H9 (cell line): Measurements from ENCODE around the gene SMARCAL1. TPM values are rescaled to one million over a fixed set of nuclear protein-coding genes. Genes with fewer than 3 reads are reported as not detected.

ENCODE experiments used
- DNase-seq: peaks from one replicate; pipeline ENCODE4 v3.0.0-alpha.2; 2017
- H2AFZ ChIP-seq: one replicate; pipeline ENCODE4 v1.6.1; 2013; ENCODE audit warnings: mild to moderate bottlenecking, low read length, control low read depth, moderate library complexity
- H2AK5ac ChIP-seq: 2 replicates; pipeline ENCODE4 v1.6.1; 2013; ENCODE audit warnings: low read length, control low read depth, mixed read lengths; ENCODE audit not compliant: insufficient read length
- H2BK120ac ChIP-seq: one replicate; pipeline ENCODE4 v1.6.1; 2013; ENCODE audit warnings: low read depth, mild to moderate bottlenecking, low read length, control low read depth, inconsistent platforms; ENCODE audit not compliant: poor library complexity, severe bottlenecking
- H2BK12ac ChIP-seq: 2 replicates; pipeline ENCODE4 v1.6.1; 2013; ENCODE audit warnings: low read length, control low read depth, mixed read lengths, low read depth; ENCODE audit not compliant: insufficient read length
- H2BK15ac ChIP-seq: 2 replicates; pipeline ENCODE4 v1.6.1; 2013; ENCODE audit warnings: low read depth, low read length, control low read depth
- H2BK20ac ChIP-seq: one replicate; pipeline ENCODE4 v1.6.1; 2013; ENCODE audit warnings: low read depth, mild to moderate bottlenecking, low read length, control low read depth, inconsistent platforms; ENCODE audit not compliant: poor library complexity, severe bottlenecking
- H2BK5ac ChIP-seq: 2 replicates; pipeline ENCODE4 v1.6.1; 2013; ENCODE audit warnings: low read length, control low read depth, mixed read lengths; ENCODE audit not compliant: insufficient read length
- H3K14ac ChIP-seq: 2 replicates; pipeline ENCODE4 v1.6.1; 2013; ENCODE audit warnings: low read length, control low read depth; ENCODE audit not compliant: insufficient read depth
- H3K18ac ChIP-seq: 2 replicates; pipeline ENCODE4 v1.6.1; 2013; ENCODE audit warnings: low read depth, mild to moderate bottlenecking, mixed read lengths, low read length, control low read depth; ENCODE audit not compliant: insufficient read length
- H3K23ac ChIP-seq: 2 replicates; pipeline ENCODE4 v1.6.1; 2013; ENCODE audit warnings: low read length, control low read depth, mixed read lengths, low read depth; ENCODE audit not compliant: insufficient read length
- H3K23me2 ChIP-seq: 2 replicates; pipeline ENCODE4 v1.6.1; 2013; ENCODE audit warnings: low read depth, mild to moderate bottlenecking, mixed read lengths, low read length, control low read depth; ENCODE audit not compliant: insufficient read length, poor library complexity, severe bottlenecking
- H3K27ac ChIP-seq: 2 replicates; pipeline ENCODE4 v1.5.1; 2013; ENCODE audit warnings: low read length, control low read depth, mixed read lengths, low read depth; ENCODE audit not compliant: insufficient read length
- H3K27me3 ChIP-seq: 2 replicates; pipeline ENCODE4 v1.6.1; 2013; ENCODE audit warnings: low read length, control low read depth, inconsistent platforms; ENCODE audit not compliant: insufficient read depth
- H3K4ac ChIP-seq: 2 replicates; pipeline ENCODE4 v1.6.1; 2013; ENCODE audit warnings: low read depth, mild to moderate bottlenecking, control low read depth, inconsistent platforms, low read length, moderate library complexity
- H3K4me1 ChIP-seq: 2 replicates; pipeline ENCODE4 v1.6.1; 2013; ENCODE audit warnings: low read length, control low read depth, inconsistent platforms; ENCODE audit not compliant: insufficient read depth
- H3K4me2 ChIP-seq: 2 replicates; pipeline ENCODE4 v1.6.1; 2013; ENCODE audit warnings: low read length, control low read depth, mixed read lengths; ENCODE audit not compliant: insufficient read length, insufficient read depth
- H3K56ac ChIP-seq: 2 replicates; pipeline ENCODE4 v1.6.1; 2013; ENCODE audit warnings: low read depth, mild to moderate bottlenecking, mixed read lengths, low read length, control low read depth; ENCODE audit not compliant: insufficient read length
- H3K79me1 ChIP-seq: 2 replicates; pipeline ENCODE4 v1.6.1; 2013; ENCODE audit warnings: low read depth, mild to moderate bottlenecking, moderate library complexity, low read length, control low read depth, inconsistent platforms; ENCODE audit not compliant: insufficient read depth, poor library complexity, severe bottlenecking
- H3K79me2 ChIP-seq: 2 replicates; pipeline ENCODE4 v1.6.1; 2013; ENCODE audit warnings: low read length, control low read depth, inconsistent platforms; ENCODE audit not compliant: insufficient read depth
- H3K9ac ChIP-seq: 2 replicates; pipeline ENCODE4 v1.6.1; 2013; ENCODE audit warnings: low read length, control low read depth, mixed read lengths; ENCODE audit not compliant: insufficient read length; ENCODE audit errors: extremely low read depth
- H3K9me3 ChIP-seq: one replicate; pipeline ENCODE4 v1.6.1; 2013; ENCODE audit warnings: low read depth, low read length, inconsistent platforms; ENCODE audit not compliant: control insufficient read depth
- H3T11ph ChIP-seq: one replicate; pipeline ENCODE4 v1.6.1; 2013; ENCODE audit warnings: mild to moderate bottlenecking, low read length, control low read depth, inconsistent platforms
- H4K20me1 ChIP-seq: one replicate; pipeline ENCODE4 v1.6.1; 2013; ENCODE audit not compliant: control insufficient read depth, insufficient read length, insufficient read depth
- H4K5ac ChIP-seq: 2 replicates; pipeline ENCODE4 v1.6.1; 2013; ENCODE audit warnings: low read depth, mild to moderate bottlenecking, mixed read lengths, low read length, control low read depth; ENCODE audit not compliant: insufficient read length
- H4K8ac ChIP-seq: replicated peaks from 2 replicates; pipeline ENCODE4 v1.6.1; 2013; ENCODE audit warnings: low read length, control low read depth, mixed read lengths, low read depth; ENCODE audit not compliant: insufficient read length
- H4K91ac ChIP-seq: 2 replicates; pipeline ENCODE4 v1.6.1; 2013; ENCODE audit warnings: low read depth, mild to moderate bottlenecking, moderate library complexity, mixed read lengths, low read length, control low read depth; ENCODE audit not compliant: insufficient read length
- H3K27ac Mint-ChIP-seq, 3 experiments: 2 replicates in 2 of 3; 3 replicates in 1 of 3; pipeline ENCODE4 v1.8.0; 2020 to 2021; ENCODE audit warnings: mixed read lengths in 3 of 3, mild to moderate bottlenecking in 1 of 3, moderate library complexity in 1 of 3
- H3K27me3 Mint-ChIP-seq: 2 replicates; pipeline ENCODE4 v1.8.0; 2021; ENCODE audit warnings: low read depth, mild to moderate bottlenecking, moderate library complexity, mixed read lengths
- H3K36me3 Mint-ChIP-seq, 3 experiments: 2 replicates in 2 of 3; 3 replicates in 1 of 3; pipeline ENCODE4 v1.8.0; 2020 to 2021; ENCODE audit warnings: low read depth in 3 of 3, mixed read lengths in 3 of 3; ENCODE audit not compliant: insufficient read depth in 1 of 3
- H3K4me1 Mint-ChIP-seq, 2 experiments: 2 replicates each; pipeline ENCODE4 v1.8.0; 2020; ENCODE audit warnings: mixed read lengths in 2 of 2
- H3K4me3 Mint-ChIP-seq, 2 experiments: 2 replicates in 1 of 2; 3 replicates in 1 of 2; pipeline ENCODE4 v1.8.0; 2020 to 2021; ENCODE audit warnings: mild to moderate bottlenecking in 2 of 2, mixed read lengths in 2 of 2, moderate library complexity in 1 of 2
- H3K9me3 Mint-ChIP-seq, 2 experiments: 2 replicates in 1 of 2; 3 replicates in 1 of 2; pipeline ENCODE4 v1.8.0; 2020; ENCODE audit warnings: mild to moderate bottlenecking in 2 of 2, mixed read lengths in 2 of 2, moderate library complexity in 1 of 2
- WGBS: extraction: QIAGEN DNeasy Blood & Tissue Kit; methylation state at CpG from one replicate; pipeline ENCODE4 v1.1.7; 2013; ENCODE audit warnings: missing lambda C conversion rate, low lambda C conversion rate, mixed read lengths; ENCODE audit not compliant: insufficient read length; ENCODE audit errors: extremely low coverage; 5-methylcytosine and 5-hydroxymethylcytosine counted together
- total RNA-seq: library from RNA; stranded (reverse); gene quantifications from 2 replicates; pipeline ENCODE4 v1.2.1, GENCODE V29; 2021
- TF ChIP-seq, protein P1 (sequence below): fragments of 200-600 bp; sonication (generic); conservative IDR thresholded peaks from 3 replicates; pipeline ENCODE4 v1.8.0; 2021; ENCODE audit warnings: antibody characterized with exemption, mild to moderate bottlenecking

Gene SMARCAL1
- total RNA-seq, 1 experiment from 2014 or later = 16.5 TPM

- Mint-ChIP-seq H3K4me1 (peaks cover 18 to 25% of the 10 kb centered on the region in 2 experiments), H3K9me3 (no peaks in the 10 kb centered on the region), H3K36me3 (peaks cover 2 to 14% (median 10%) of the 10 kb centered on the region in 3 experiments; a peak in 5 of 7 replicates), H3K27me3 (no peaks in the 10 kb centered on the region), H3K27ac (no peak overlapping the region), H3K4me3 (no peak overlapping the region; a peak in 1 of 5 replicates)
- Histone ChIP-seq H3K9ac (no peak overlapping the region), H3K27ac (no peak overlapping the region), H2BK12ac (no peak overlapping the region), H2AFZ (no peak overlapping the region), H2BK120ac (no peak overlapping the region), H3K56ac (no peak overlapping the region), H3K18ac (no peak overlapping the region), H4K91ac (no peak overlapping the region), H4K8ac (no peak overlapping the region), H3K23ac (no peak overlapping the region), H2BK5ac (no peak overlapping the region), H3K4me2 (no peak overlapping the region), H2BK15ac (no peak overlapping the region), H3K79me1 (no peaks in the 10 kb centered on the region), H2AK5ac (no peak overlapping the region), H4K20me1 (no peaks in the 10 kb centered on the region), H3K14ac (no peak overlapping the region), H3K9me3 (no peaks in the 10 kb centered on the region), H4K5ac (no peak overlapping the region), H3K79me2 (no peaks in the 10 kb centered on the region), H3K23me2 (no peaks in the 10 kb centered on the region), H3K4ac (no peak overlapping the region), H3K27me3 (no peaks in the 10 kb centered on the region), H2BK20ac (no peak overlapping the region), H3T11ph (no peak overlapping the region), H3K4me1 (no peaks in the 10 kb centered on the region)
- no CpG with 5 or more reads among the region's 5 CpGs for WGBS
- DNase-seq = no peak
- TF ChIP-seq, protein P1, sequence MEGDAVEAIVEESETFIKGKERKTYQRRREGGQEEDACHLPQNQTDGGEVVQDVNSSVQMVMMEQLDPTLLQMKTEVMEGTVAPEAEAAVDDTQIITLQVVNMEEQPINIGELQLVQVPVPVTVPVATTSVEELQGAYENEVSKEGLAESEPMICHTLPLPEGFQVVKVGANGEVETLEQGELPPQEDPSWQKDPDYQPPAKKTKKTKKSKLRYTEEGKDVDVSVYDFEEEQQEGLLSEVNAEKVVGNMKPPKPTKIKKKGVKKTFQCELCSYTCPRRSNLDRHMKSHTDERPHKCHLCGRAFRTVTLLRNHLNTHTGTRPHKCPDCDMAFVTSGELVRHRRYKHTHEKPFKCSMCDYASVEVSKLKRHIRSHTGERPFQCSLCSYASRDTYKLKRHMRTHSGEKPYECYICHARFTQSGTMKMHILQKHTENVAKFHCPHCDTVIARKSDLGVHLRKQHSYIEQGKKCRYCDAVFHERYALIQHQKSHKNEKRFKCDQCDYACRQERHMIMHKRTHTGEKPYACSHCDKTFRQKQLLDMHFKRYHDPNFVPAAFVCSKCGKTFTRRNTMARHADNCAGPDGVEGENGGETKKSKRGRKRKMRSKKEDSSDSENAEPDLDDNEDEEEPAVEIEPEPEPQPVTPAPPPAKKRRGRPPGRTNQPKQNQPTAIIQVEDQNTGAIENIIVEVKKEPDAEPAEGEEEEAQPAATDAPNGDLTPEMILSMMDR = no peak
Observed at GRCh38 chr2:216413882-216414281, 1.6 kb downstream of the SMARCAL1 start.
